GM18508 (cell line): ENCODE measurements around the gene MARCHF7.
"Not testable (repeated sequence)": the region's sequence is repeated elsewhere in the genome, so short reads cannot be mapped to it uniquely, and the experiment has no call there.

ENCODE experiments used
- ATAC-seq: cut with Tn5 transposase; IDR thresholded peaks from one replicate; pipeline ENCODE4 v1.9.1; 2021; ENCODE audit warnings: moderate number of reproducible peaks; ENCODE audit not compliant: insufficient read depth, unreplicated experiment

MARCHF7 gene

GRCh38 chr2:159712143-159712928, at the start of gene MARCHF7:
Gene MARCHF7 (plus strand): TSS chr2:159712506. CDS start chr2:159729023, 16,517 bp downstream.
- peak; percentile 72 for ATAC-seq

GRCh38 chr2:159667423-159667822, 44.9 kb upstream of the MARCHF7 start:
- not testable (repeated sequence) for ATAC-seq

- no peak for ATAC-seq
These were observed 41.3 kb upstream of the MARCHF7 start for GRCh38 chr2:159671047-159671446.

- no peak for ATAC-seq
These were observed 34.7 kb upstream of the MARCHF7 start for GRCh38 chr2:159677654-159678053.

GRCh38 chr2:159680692-159681091, 31.6 kb upstream of the MARCHF7 start:
- ATAC-seq = no peak

- no peak for ATAC-seq
These were observed 28.5 kb upstream of the MARCHF7 start for GRCh38 chr2:159683817-159684216.

- ATAC-seq = no peak
These were observed 27.5 kb upstream of the MARCHF7 start for GRCh38 chr2:159684796-159685195.

GRCh38 chr2:159694500-159695040, 17.7 kb upstream of the MARCHF7 start:
- no peak for ATAC-seq

GRCh38 chr2:159695795-159696448, 16.4 kb upstream of the MARCHF7 start:
- ATAC-seq = no peak

GRCh38 chr2:159703491-159703890, 8.8 kb upstream of the MARCHF7 start:
- no peak for ATAC-seq

- no peak for ATAC-seq
These were observed 5.8 kb upstream of the MARCHF7 start for GRCh38 chr2:159706385-159706980.

GRCh38 chr2:159708066-159708760, 4.1 kb upstream of the MARCHF7 start:
- no peak for ATAC-seq

- ATAC-seq = no peak
These were observed 1.6 kb upstream of the MARCHF7 start for GRCh38 chr2:159710601-159711180.

- no peak for ATAC-seq
These were observed 654 bp upstream of the MARCHF7 start for GRCh38 chr2:159711562-159712142.

GRCh38 chr2:159712929-159713420, 669 bp downstream of the MARCHF7 start:
- ATAC-seq = peak; percentile 6

- no peak for ATAC-seq
These were observed 1.4 kb downstream of the MARCHF7 start for GRCh38 chr2:159713631-159714246.

- ATAC-seq = no peak
These were observed 2.1 kb downstream of the MARCHF7 start for GRCh38 chr2:159714247-159714930.

GRCh38 chr2:159715451-159715850, 3.1 kb downstream of the MARCHF7 start:
- no peak for ATAC-seq

- ATAC-seq = not testable (repeated sequence)
These were observed 4.1 kb downstream of the MARCHF7 start for GRCh38 chr2:159716409-159716808.
